Measurements from ENCODE around the gene CCDC85B. TPM values are rescaled to one million over a fixed set of nuclear protein-coding genes. Genes with fewer than 3 reads are reported as not detected.

Gene CCDC85B
- total RNA-seq, 1 donor: 22.5 TPM

- Histone ChIP-seq H3K9me3 (ENCODE audit: low read depth, low read length) (no peaks in the 10 kb centered on the region), H3K27me3 (ENCODE audit: insufficient read depth, low read length) (no peaks in the 10 kb centered on the region), H3K4me3 (ENCODE audit: low read length) (no peak overlapping the region), H3K4me1 (ENCODE audit: insufficient read depth, low read length) (peaks cover 36% of the 10 kb centered on the region)
Measured at GRCh38 chr11:65862191-65862735, 28.2 kb upstream of the CCDC85B start.

- no peaks in the 10 kb centered on the region for H3K27me3 ChIP-seq (ENCODE audit: insufficient read depth, low read length)
- peaks cover 36% of the 10 kb centered on the region for H3K4me1 ChIP-seq (ENCODE audit: insufficient read depth, low read length)
- H3K4me3 ChIP-seq (ENCODE audit: low read length): no peak overlapping the region
Measured at GRCh38 chr11:65862941-65863888, 27.3 kb upstream of the CCDC85B start.

DNA sequence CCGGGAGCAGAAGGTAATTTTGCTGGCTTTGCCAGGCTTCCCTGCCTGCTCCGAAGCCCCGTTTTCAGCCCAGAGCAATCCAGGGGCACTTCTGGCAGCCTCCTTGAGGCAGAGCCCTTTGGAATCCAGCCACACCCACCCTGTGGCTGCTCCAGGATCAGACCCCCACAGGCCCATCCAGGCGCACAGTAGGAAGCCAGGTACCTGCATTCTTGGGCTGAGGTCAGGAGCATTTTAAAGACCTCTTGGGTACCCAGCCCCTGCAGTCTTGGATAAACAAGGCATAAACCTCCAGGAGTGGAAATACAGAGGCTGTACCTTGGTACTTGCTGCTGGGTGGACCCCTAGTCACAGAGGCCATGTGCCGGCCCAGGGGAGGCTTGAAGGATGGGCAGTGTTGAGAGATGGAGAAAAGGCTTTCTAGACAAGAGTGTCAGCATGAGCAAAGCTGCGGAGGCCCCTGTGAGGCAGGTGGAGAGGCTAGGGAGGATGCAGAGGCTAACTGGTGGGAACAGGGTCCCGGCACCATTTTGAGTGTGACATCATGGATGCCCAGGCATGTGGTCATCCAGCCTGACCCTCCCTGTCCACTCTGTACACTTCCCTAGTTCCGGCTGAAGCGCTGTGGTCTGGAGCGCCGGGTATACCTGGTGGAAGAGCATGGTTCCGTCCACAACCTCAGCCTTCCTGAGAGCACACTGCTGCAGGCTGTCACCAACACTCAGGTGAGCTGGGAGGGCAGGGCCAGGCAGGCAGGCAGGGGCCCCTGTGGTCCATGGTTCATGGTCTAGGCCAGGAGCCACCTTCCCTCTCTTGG is 26.4 kb upstream of the CCDC85B start:
- Histone ChIP-seq H3K4me3 (ENCODE audit: low read length) (no peak overlapping the region), H3K9me3 (ENCODE audit: low read depth, low read length) (no peaks in the 10 kb centered on the region), H3K27me3 (ENCODE audit: insufficient read depth, low read length) (no peaks in the 10 kb centered on the region), H3K4me1 (ENCODE audit: insufficient read depth, low read length) (peaks cover 27% of the 10 kb centered on the region)

More at GRCh38 chr11:65862941-65863888, 27.3 kb upstream of the CCDC85B start:
- H3K9me3 ChIP-seq (ENCODE audit: low read depth, low read length): no peaks in the 10 kb centered on the region

DNA sequence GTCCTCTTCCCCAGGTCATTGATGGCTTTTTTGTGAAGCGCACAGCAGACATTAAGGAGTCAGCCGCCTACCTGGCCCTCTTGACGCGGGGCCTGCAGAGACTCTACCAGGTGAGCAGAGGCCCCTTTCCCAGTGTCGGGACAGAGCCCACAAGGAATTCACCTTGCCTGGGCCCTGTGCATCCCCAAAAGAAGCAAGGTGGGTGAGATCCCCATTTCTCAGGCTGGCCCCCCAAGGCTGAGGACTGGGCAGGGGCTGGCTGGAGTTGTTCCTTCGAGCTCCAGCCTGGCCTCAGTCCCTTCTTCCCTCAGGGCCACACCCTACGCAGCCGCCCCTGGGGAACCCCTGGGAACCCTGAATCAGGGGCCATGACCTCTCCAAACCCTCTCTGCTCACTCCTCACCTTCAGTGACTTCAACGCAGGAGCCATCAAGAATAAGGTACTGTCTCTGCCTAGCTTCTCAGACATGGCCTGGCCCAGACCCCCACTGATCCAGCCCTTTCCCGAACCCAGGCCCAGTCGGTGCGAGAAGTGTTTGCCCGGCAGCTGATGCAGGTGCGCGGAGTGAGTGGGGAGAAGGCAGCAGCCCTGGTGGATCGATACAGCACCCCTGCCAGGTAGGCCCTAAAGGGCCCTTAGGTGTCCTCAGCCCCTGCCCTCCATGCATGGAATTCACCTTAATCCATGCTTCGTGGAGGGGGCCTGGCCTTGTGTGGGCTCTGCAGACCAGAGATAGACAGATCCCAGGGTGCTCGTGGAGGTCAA is 25.6 kb upstream of the CCDC85B start:
- Histone ChIP-seq H3K4me3 (ENCODE audit: low read length) (no peak overlapping the region), H3K27me3 (ENCODE audit: insufficient read depth, low read length) (no peaks in the 10 kb centered on the region), H3K4me1 (ENCODE audit: insufficient read depth, low read length) (peaks cover 19% of the 10 kb centered on the region), H3K9me3 (ENCODE audit: low read depth, low read length) (no peaks in the 10 kb centered on the region)

DNA sequence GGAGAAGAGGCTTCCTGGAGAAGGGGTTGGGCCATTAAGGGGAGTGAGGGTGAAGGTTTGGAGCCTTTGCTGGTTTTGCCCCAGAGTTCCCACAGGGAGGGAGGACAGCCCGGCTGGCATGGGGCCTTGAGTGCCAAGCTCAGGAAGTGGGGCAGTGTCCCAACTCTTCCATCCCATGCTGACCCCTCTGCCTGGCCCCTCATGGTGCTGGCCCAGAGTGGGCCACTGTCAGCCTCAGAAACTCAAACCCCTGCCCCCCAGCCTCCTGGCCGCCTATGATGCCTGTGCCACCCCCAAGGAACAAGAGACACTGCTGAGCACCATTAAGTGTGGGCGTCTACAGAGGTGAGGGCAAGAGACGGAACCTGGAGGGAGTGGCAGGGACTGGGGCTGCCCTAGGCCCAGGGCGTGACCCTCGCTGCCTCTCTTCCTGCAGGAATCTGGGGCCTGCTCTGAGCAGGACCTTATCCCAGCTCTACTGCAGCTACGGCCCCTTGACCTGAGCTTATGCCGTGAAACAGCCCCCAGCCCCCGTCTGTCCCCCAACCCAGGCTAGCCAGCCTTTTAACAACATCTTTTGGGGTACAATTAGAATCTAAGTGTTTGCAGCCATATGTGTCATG is 24.8 kb upstream of the CCDC85B start:
- Histone ChIP-seq H3K27me3 (ENCODE audit: insufficient read depth, low read length) (no peaks in the 10 kb centered on the region), H3K9me3 (ENCODE audit: low read depth, low read length) (no peaks in the 10 kb centered on the region), H3K4me3 (ENCODE audit: low read length) (no peak overlapping the region), H3K4me1 (ENCODE audit: insufficient read depth, low read length) (peaks cover 23% of the 10 kb centered on the region)

DNA sequence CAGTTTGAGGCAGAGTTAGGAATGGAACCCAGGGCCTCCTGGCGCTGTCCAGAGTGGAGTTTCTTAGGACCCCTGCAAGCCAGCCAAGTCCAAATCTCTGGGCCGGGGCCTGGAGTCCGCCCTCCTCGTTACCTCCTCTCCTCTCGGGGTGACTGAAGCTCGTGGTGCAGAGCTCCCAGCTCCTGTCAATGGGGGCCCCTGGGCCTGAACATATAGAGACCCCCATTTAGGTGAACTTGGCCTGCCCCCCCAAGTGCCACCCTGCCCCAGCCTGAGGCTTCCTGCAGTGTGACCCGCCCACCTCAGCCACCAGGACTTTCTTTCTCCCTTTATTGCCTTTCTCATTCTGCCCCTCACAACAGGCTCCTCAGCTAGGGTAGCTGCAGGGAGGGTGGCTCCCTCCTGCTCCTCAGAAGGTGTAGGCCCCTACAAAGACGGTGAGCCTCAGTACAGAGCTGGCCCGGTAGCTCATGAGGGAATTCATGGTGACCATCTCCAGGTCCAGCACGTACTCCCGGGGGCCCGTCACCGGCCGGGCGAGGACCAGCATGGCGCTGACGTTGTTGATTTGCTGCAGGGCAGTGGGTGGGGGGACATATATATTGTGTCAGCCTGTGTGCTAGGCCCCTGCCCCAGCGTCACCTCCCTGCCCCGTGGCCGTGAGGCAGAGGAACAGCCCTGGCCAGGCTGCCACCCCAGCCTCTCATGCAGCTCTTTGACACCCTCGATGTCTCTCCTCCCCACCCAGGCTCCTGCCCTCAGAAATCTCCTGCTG is 23.8 kb upstream of the CCDC85B start:
- Histone ChIP-seq H3K4me1 (ENCODE audit: insufficient read depth, low read length) (peaks cover 23% of the 10 kb centered on the region), H3K27me3 (ENCODE audit: insufficient read depth, low read length) (no peaks in the 10 kb centered on the region), H3K4me3 (ENCODE audit: low read length) (no peak overlapping the region), H3K9me3 (ENCODE audit: low read depth, low read length) (no peaks in the 10 kb centered on the region)

GRCh38 chr11:65867284-65868071 is 23.0 kb upstream of the CCDC85B start:
- no peaks in the 10 kb centered on the region for H3K27me3 ChIP-seq (ENCODE audit: insufficient read depth, low read length)
- H3K9me3 ChIP-seq (ENCODE audit: low read depth, low read length): no peaks in the 10 kb centered on the region
- no peak overlapping the region for H3K4me3 ChIP-seq (ENCODE audit: low read length)
- peaks cover 16% of the 10 kb centered on the region for H3K4me1 ChIP-seq (ENCODE audit: insufficient read depth, low read length)

- Histone ChIP-seq H3K27me3 (ENCODE audit: insufficient read depth, low read length) (no peaks in the 10 kb centered on the region), H3K4me3 (ENCODE audit: low read length) (no peak overlapping the region), H3K4me1 (ENCODE audit: insufficient read depth, low read length) (peaks cover 20% of the 10 kb centered on the region), H3K9me3 (ENCODE audit: low read depth, low read length) (no peaks in the 10 kb centered on the region)
Measured at GRCh38 chr11:65868076-65868667, 22.3 kb upstream of the CCDC85B start.

DNA sequence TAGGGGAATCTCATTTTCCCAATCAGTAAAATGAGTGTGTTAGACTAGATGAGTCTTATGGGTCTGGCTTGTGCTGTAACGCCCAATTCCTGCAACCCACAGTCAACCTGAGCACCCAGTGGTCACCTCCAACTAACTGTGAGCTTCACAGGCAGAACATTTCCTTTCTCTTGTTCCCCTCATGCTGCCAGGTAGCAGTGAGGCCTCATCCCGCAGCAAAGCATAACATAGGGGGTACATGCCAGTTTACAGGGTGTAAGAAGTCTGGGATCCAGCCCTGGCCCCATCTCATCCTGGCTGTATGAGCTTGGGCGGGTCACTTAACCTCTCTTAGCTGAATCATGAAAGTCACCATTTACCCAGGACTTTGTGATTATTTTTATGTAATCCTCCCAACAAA is 21.6 kb upstream of the CCDC85B start:
- no peak overlapping the region for H3K4me3 ChIP-seq (ENCODE audit: low read length)
- no peaks in the 10 kb centered on the region for H3K27me3 ChIP-seq (ENCODE audit: insufficient read depth, low read length)
- H3K9me3 ChIP-seq (ENCODE audit: low read depth, low read length): no peaks in the 10 kb centered on the region
- peaks cover 26% of the 10 kb centered on the region for H3K4me1 ChIP-seq (ENCODE audit: insufficient read depth, low read length)

DNA sequence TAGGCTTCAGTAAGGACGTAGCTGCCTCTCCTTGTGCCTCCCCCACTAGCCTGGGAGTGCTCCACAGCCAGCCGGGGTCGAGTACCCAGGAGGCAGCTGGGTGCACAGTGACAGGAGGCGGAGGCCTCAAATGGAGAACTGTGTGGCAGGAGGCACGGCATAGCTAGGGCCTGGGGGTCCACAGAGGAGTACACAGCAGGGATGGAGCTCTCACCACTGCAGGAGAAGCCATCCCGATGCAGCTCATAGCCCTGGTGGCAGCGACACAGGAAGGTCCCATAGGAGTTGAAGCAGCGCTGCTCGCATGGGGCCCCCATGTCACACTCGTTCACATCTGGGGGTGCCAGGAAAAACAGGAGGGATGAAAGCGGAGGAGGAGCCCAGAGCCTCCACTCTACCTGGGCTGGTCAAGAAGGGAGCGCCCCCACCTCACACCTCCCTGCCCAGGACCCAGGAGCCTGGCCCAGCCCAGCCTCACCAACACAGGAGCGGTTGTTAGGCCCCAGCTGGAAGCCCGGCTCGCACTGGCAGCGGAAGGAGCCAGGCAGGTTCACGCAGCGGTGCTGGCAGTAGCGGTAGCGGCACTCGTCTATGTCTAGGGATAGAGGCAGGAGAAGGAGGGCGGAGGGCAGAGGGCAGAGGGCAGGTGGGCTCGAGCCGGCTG is 20.7 kb upstream of the CCDC85B start:
- Histone ChIP-seq H3K4me1 (ENCODE audit: insufficient read depth, low read length) (peaks cover 31% of the 10 kb centered on the region), H3K9me3 (ENCODE audit: low read depth, low read length) (no peaks in the 10 kb centered on the region), H3K4me3 (ENCODE audit: low read length) (no peak overlapping the region), H3K27me3 (ENCODE audit: insufficient read depth, low read length) (no peaks in the 10 kb centered on the region)

GRCh38 chr11:65870307-65870658 is 20.2 kb upstream of the CCDC85B start:
- H3K9me3 ChIP-seq (ENCODE audit: low read depth, low read length): no peaks in the 10 kb centered on the region
- H3K4me3 ChIP-seq (ENCODE audit: low read length): no peak overlapping the region
- H3K27me3 ChIP-seq (ENCODE audit: insufficient read depth, low read length): no peaks in the 10 kb centered on the region
- H3K4me1 ChIP-seq (ENCODE audit: insufficient read depth, low read length): peaks cover 31% of the 10 kb centered on the region
